Germinal center (tissue), 1 donor: ENCODE data around the gene VCL.
"Not testable (repeated sequence)": the region's sequence is repeated elsewhere in the genome, so short reads cannot be mapped to it uniquely, and the experiment has no call there.

Experiments used
- DNase-seq: peaks from one replicate; pipeline ENCODE4 v3.0.0; 2012; ENCODE audit warnings: mixed read lengths, low spot score

Gene VCL

GRCh38 chr10:74040200-74041126 lies 42.5 kb downstream of the VCL start:
- DNase-seq, result no peak

GRCh38 chr10:74044419-74044818 lies 46.5 kb downstream of the VCL start:
- DNase-seq, result no peak

GRCh38 chr10:74047304-74047703 lies 49.4 kb downstream of the VCL start:
- DNase-seq, result no peak

GRCh38 chr10:74047871-74048270 lies 50.0 kb downstream of the VCL start:
- no peak for DNase-seq

GRCh38 chr10:74048433-74048832 lies 50.5 kb downstream of the VCL start:
- no peak for DNase-seq

- no peak for DNase-seq
Observed at GRCh38 chr10:74049955-74050354, 52.0 kb downstream of the VCL start.

- DNase-seq, result no peak
Observed at GRCh38 chr10:74050653-74051052, 52.7 kb downstream of the VCL start.

- no peak for DNase-seq
Observed at GRCh38 chr10:74051736-74052342, 53.9 kb downstream of the VCL start.

- DNase-seq, result no peak
Observed at GRCh38 chr10:74052994-74053393, 55.1 kb downstream of the VCL start.

GRCh38 chr10:74055383-74056049 lies 57.6 kb downstream of the VCL start:
- DNase-seq, result no peak

- DNase-seq, result no peak
Observed at GRCh38 chr10:74056050-74056818, 58.3 kb downstream of the VCL start.

- no peak for DNase-seq
Observed at GRCh38 chr10:74058071-74058470, 60.2 kb downstream of the VCL start.

GRCh38 chr10:74058658-74059057 lies 60.7 kb downstream of the VCL start:
- no peak for DNase-seq

GRCh38 chr10:74061104-74061503 lies 63.2 kb downstream of the VCL start:
- DNase-seq, result no peak

GRCh38 chr10:74061978-74062377 lies 64.1 kb downstream of the VCL start:
- DNase-seq, result not testable (repeated sequence)

- no peak for DNase-seq
Observed at GRCh38 chr10:74063256-74063655, 65.3 kb downstream of the VCL start.

- no peak for DNase-seq
Observed at GRCh38 chr10:74067373-74068352, 69.7 kb downstream of the VCL start.

GRCh38 chr10:74071157-74071556 lies 73.2 kb downstream of the VCL start:
- DNase-seq, result no peak

GRCh38 chr10:74072503-74072902 lies 74.6 kb downstream of the VCL start:
- DNase-seq, result no peak

GRCh38 chr10:74075906-74076305 lies 78.0 kb downstream of the VCL start:
- no peak for DNase-seq

- DNase-seq, result no peak
Observed at GRCh38 chr10:74076961-74077360, 79.0 kb downstream of the VCL start.
